Measurements from ENCODE around the gene AMDHD2. TPM values are rescaled to one million over a fixed set of nuclear protein-coding genes. Genes with fewer than 3 reads are reported as not detected.
"Not testable (repeated sequence)": the region's sequence is repeated elsewhere in the genome, so short reads cannot be mapped to it uniquely, and the experiment has no call there.

AMDHD2 gene
- total RNA-seq, 1 donor from 2014 or later = 7.3 TPM

DNA sequence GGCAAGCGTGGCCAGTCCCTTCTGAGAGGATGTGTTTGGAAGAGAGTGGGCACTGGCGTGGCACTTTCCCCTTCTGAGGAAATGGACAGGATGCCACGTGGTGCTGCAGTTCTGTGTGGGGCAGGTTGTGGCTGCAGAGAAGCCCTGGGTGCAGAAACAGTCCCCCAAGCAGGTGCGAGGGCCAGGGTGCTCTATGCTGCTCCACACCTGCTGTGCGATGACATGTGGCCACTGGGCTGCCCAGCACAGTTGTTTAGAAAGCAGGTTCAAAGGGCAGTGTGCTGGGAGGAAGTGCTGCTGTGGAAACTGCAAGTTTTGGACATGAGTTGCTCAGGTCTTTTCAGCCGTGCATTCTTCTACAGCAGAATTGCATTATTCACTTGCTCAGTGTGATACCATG lies 21.2 kb downstream of the AMDHD2 start:
- H3K9me3 ChIP-seq (ENCODE audit: control insufficient read depth in 3 of 3, low read length in 3 of 3); H3K27me3 ChIP-seq (ENCODE audit: control insufficient read depth in 3 of 3, insufficient read depth in 3 of 3, low read length in 3 of 3); H3K4me3 ChIP-seq (ENCODE audit: low read length in 3 of 3); H3K27ac ChIP-seq (ENCODE audit: low read depth, low read length); H3K36me3 ChIP-seq (ENCODE audit: control insufficient read depth in 3 of 3, insufficient read depth in 3 of 3, low read length in 3 of 3): not testable (repeated sequence)
- Histone ChIP-seq H3K4me1 (ENCODE audit: control insufficient read depth in 3 of 3, insufficient read depth in 3 of 3, low read length in 3 of 3) (peaks cover 25 to 36% (median 28%) of the 10 kb centered on the region in 3 donors), H3K9ac (ENCODE audit: low read depth in 1 of 3, low read length in 3 of 3) (peak overlapping the region in 1 of 3 donors; percentile 54)

DNA sequence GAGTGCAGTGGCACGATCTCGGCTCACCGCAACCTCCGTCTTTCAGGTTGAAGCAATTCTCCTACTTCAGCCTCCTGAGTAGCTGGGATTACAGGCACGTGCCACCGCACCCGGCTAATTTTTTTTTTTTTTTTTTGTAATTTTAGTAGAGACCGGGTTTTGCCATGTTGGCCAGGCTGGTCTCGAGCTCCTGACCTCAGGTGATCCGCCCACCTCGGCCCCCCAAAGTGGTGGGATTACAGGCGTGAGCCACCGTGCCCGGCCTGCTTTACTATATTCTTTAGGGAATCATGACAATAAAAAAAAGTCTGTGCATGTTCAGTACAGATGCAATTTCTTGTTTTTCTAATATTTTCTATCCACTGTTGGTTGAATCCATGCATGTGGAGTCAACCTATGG lies 23.6 kb downstream of the AMDHD2 start:
- H3K4me1 ChIP-seq (ENCODE audit: control insufficient read depth in 3 of 3, insufficient read depth in 3 of 3, low read length in 3 of 3) = peaks cover 19 to 34% (median 23%) of the 10 kb centered on the region in 3 donors
- not testable (repeated sequence) for H3K36me3 ChIP-seq (ENCODE audit: control insufficient read depth in 3 of 3, insufficient read depth in 3 of 3, low read length in 3 of 3); H3K27me3 ChIP-seq (ENCODE audit: control insufficient read depth in 3 of 3, insufficient read depth in 3 of 3, low read length in 3 of 3); H3K4me3 ChIP-seq (ENCODE audit: low read length in 3 of 3); H3K27ac ChIP-seq (ENCODE audit: low read depth, low read length); H3K9me3 ChIP-seq (ENCODE audit: control insufficient read depth in 3 of 3, low read length in 3 of 3); H3K9ac ChIP-seq (ENCODE audit: low read depth in 1 of 3, low read length in 3 of 3)

DNA sequence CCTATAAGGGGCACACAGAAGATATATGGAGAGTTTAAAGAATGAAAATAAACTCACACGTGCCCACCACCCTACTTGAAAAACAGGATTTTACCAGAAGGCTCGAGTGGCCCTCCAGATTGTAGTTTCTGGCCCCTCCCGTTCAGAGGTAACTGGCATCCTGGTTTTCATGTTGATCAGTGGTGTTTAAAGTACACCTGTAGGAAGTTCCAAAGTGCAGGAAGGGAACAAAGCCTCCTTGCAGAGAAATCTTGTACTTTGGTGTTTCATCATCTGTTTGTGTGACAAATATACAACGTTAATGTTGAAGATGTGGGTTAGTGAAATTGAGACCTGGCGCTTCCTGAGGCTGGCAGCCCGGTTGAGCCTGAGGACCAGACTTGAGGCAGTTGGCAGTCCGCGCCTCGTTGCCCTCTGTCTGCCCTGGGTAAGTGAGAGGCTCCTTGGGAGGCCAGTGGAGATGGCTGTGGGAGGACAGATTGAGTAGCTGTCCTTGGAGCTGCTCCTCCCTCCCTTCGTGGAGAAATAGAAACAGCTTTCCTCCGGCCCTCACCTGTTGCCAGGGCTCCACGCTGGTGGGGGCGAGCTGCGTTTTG lies 30.2 kb downstream of the AMDHD2 start:
- H3K4me3 ChIP-seq (ENCODE audit: low read length in 3 of 3); H3K4me1 ChIP-seq (ENCODE audit: control insufficient read depth in 3 of 3, insufficient read depth in 3 of 3, low read length in 3 of 3); H3K9me3 ChIP-seq (ENCODE audit: control insufficient read depth in 3 of 3, low read length in 3 of 3); H3K27me3 ChIP-seq (ENCODE audit: control insufficient read depth in 3 of 3, insufficient read depth in 3 of 3, low read length in 3 of 3); H3K36me3 ChIP-seq (ENCODE audit: control insufficient read depth in 3 of 3, insufficient read depth in 3 of 3, low read length in 3 of 3); H3K9ac ChIP-seq (ENCODE audit: low read depth in 1 of 3, low read length in 3 of 3); H3K27ac ChIP-seq (ENCODE audit: low read depth, low read length): not testable (repeated sequence)

DNA sequence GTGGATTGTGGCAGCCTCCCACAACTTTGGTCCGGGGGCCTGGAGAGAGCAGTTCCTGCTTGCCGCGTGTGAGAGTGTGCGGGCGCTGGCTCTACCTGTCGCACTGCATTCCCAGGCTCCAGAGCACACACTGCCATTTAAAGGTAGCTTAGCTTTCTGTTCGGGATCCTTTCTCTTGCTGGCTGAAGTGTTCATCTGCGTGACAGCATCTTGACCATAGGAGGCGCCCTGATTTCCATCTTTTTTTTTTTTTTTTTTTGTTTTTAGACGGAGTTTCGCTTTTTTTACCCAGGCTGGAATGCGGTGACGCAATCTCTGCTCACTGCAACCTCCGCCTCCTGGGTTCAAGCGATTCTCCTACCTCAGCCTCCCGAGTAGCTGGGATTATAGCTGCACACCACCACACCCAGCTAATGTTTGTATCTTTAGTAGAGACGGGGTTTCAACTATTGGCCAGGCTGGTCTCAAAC lies 31.3 kb downstream of the AMDHD2 start:
- H3K4me1 ChIP-seq (ENCODE audit: control insufficient read depth in 3 of 3, insufficient read depth in 3 of 3, low read length in 3 of 3); H3K27ac ChIP-seq (ENCODE audit: low read depth, low read length); H3K4me3 ChIP-seq (ENCODE audit: low read length in 3 of 3): not testable (repeated sequence)

DNA sequence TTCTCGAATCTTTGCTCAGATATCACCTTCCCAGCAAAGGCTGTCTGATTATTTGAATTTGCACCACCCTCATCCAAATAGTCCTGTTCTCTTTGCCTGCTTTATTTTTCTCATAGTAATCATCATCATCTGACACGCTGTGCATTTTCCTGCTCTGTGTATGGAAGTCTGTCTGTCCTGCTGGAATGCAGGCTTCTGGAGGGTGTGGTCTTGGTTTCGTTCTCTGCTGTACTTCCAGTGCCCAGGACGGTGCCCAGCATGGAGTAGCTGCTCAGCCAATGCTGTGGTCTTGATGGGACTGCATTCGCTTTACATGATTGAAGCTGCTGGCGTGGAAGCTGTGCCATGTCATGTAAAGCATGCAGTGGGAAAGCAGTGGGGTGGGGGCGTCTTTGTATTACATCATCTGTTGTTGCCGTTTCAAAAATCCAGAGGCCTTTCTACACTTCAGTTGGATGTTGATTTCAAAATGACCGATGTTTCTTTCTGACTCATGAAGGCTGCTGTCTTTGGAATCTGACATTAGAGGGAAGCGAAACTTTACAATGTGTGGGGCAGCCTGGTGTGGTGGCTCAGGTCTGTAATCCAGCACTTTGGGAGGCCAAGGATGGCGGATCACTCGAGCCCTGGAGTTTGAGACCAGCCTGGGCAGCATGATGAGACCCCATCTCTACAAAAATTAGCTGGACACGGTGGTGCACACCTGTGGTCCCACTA lies 34.7 kb downstream of the AMDHD2 start:
- H3K36me3 ChIP-seq (ENCODE audit: control insufficient read depth in 3 of 3, insufficient read depth in 3 of 3, low read length in 3 of 3); H3K9ac ChIP-seq (ENCODE audit: low read depth in 1 of 3, low read length in 3 of 3); H3K4me3 ChIP-seq (ENCODE audit: low read length in 3 of 3): not testable (repeated sequence)

More for the DNA sequence above, 31.3 kb downstream of the AMDHD2 start:
- not testable (repeated sequence) for H3K27me3 ChIP-seq (ENCODE audit: control insufficient read depth in 3 of 3, insufficient read depth in 3 of 3, low read length in 3 of 3); H3K9ac ChIP-seq (ENCODE audit: low read depth in 1 of 3, low read length in 3 of 3); H3K36me3 ChIP-seq (ENCODE audit: control insufficient read depth in 3 of 3, insufficient read depth in 3 of 3, low read length in 3 of 3); H3K9me3 ChIP-seq (ENCODE audit: control insufficient read depth in 3 of 3, low read length in 3 of 3)

DNA sequence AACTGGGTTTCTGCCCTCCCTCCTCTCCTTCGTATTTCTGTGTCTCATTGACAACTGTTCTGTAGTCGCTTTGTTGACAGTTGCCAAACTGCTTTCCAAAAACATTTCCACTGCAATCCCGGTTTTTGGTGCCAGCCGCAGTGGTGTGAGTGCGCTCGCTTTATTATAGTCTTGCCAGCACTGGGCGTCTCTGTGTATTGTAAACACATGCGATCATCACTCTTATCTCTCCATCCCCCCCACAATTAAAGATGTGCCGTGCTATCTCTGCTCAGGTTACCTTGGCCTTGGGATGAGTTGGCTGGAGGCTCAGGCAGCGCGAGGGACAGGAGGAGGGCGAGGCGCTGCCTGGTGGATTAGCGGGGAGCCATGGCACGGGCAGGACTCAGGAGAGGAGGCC lies 37.0 kb downstream of the AMDHD2 start:
- H3K9ac ChIP-seq (ENCODE audit: low read depth in 1 of 3, low read length in 3 of 3); H3K4me1 ChIP-seq (ENCODE audit: control insufficient read depth in 3 of 3, insufficient read depth in 3 of 3, low read length in 3 of 3); H3K27ac ChIP-seq (ENCODE audit: low read depth, low read length); H3K36me3 ChIP-seq (ENCODE audit: control insufficient read depth in 3 of 3, insufficient read depth in 3 of 3, low read length in 3 of 3); H3K27me3 ChIP-seq (ENCODE audit: control insufficient read depth in 3 of 3, insufficient read depth in 3 of 3, low read length in 3 of 3); H3K4me3 ChIP-seq (ENCODE audit: low read length in 3 of 3); H3K9me3 ChIP-seq (ENCODE audit: control insufficient read depth in 3 of 3, low read length in 3 of 3): not testable (repeated sequence)

More for the DNA sequence above, 34.7 kb downstream of the AMDHD2 start:
- not testable (repeated sequence) for H3K4me1 ChIP-seq (ENCODE audit: control insufficient read depth in 3 of 3, insufficient read depth in 3 of 3, low read length in 3 of 3); H3K27ac ChIP-seq (ENCODE audit: low read depth, low read length); H3K27me3 ChIP-seq (ENCODE audit: control insufficient read depth in 3 of 3, insufficient read depth in 3 of 3, low read length in 3 of 3); H3K9me3 ChIP-seq (ENCODE audit: control insufficient read depth in 3 of 3, low read length in 3 of 3)

DNA sequence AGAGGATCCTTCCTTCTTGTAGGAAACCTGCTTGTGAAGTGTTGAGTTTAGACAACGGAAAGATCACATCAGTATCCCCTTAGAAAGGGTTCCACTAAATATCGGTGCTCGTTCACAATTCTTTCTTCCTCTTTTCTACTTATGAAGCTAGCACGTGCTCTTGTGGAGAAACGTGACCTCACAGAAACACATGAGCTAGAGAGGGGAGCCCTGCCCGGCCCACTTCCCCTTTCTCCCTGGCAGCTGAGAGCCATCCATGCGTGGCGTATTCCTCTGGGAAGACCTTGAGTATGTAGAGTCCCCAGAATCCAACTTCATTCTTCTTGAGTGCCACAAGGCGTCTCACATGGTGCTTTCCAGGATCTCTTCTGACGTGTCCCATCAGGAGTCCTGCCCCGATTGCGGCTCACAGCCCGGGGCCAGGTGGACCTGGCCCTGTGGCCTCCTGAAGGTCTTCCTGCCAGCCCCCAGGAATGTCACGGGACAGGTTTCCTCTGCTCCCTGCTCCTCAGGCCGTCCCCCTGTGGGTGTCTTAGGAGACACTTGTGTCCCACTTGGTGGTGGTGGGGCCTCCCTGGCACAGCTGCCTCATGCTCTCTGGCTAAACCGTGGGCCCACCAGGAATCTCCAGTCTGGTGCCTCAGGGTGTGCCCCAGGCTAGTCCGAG lies 40.1 kb downstream of the AMDHD2 start:
- not testable (repeated sequence) for H3K27me3 ChIP-seq (ENCODE audit: control insufficient read depth in 3 of 3, insufficient read depth in 3 of 3, low read length in 3 of 3); H3K4me3 ChIP-seq (ENCODE audit: low read length in 3 of 3); H3K4me1 ChIP-seq (ENCODE audit: control insufficient read depth in 3 of 3, insufficient read depth in 3 of 3, low read length in 3 of 3); H3K27ac ChIP-seq (ENCODE audit: low read depth, low read length); H3K9ac ChIP-seq (ENCODE audit: low read depth in 1 of 3, low read length in 3 of 3); H3K9me3 ChIP-seq (ENCODE audit: control insufficient read depth in 3 of 3, low read length in 3 of 3); H3K36me3 ChIP-seq (ENCODE audit: control insufficient read depth in 3 of 3, insufficient read depth in 3 of 3, low read length in 3 of 3)

DNA sequence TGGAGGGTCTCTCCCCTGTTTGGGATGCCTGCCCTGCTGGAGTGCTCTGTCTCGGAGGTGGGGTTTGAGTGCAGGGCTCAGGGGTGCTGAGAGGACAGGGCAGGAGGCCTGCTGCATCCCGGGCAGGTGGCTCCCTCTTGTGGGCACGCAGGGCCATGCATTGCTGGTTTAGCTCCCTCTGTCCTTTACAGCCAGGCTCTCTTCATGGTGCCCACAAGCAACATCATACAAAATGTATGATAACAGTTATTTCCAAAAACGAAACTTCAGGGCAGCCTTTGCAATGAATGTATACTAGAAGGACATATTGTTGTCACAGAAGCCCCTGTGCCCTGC lies 40.6 kb downstream of the AMDHD2 start:
- H3K4me1 ChIP-seq (ENCODE audit: control insufficient read depth in 3 of 3, insufficient read depth in 3 of 3, low read length in 3 of 3); H3K27me3 ChIP-seq (ENCODE audit: control insufficient read depth in 3 of 3, insufficient read depth in 3 of 3, low read length in 3 of 3); H3K36me3 ChIP-seq (ENCODE audit: control insufficient read depth in 3 of 3, insufficient read depth in 3 of 3, low read length in 3 of 3); H3K27ac ChIP-seq (ENCODE audit: low read depth, low read length); H3K9ac ChIP-seq (ENCODE audit: low read depth in 1 of 3, low read length in 3 of 3); H3K4me3 ChIP-seq (ENCODE audit: low read length in 3 of 3); H3K9me3 ChIP-seq (ENCODE audit: control insufficient read depth in 3 of 3, low read length in 3 of 3): not testable (repeated sequence)

DNA sequence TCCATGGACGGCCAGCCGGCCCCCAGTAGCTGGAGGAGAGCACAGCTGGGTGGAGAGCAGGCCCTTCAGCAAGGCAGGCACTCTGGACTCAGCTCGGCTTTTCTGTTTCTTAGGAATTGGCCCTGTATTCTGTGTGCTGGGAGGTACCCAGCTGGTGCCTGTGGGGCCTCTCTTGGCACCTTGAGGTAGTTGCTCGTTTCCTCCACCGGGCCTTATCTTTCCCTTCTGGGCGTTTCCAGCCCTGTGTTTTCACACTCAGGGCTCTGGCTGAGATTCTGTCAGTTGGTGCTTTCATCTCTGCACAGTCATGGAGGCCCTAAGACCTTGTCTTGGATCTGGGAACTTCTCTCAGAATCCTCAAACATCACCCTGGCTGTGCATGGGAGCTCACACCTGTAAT lies 47.3 kb downstream of the AMDHD2 start:
- H3K9me3 ChIP-seq (ENCODE audit: control insufficient read depth in 3 of 3, low read length in 3 of 3); H3K36me3 ChIP-seq (ENCODE audit: control insufficient read depth in 3 of 3, insufficient read depth in 3 of 3, low read length in 3 of 3); H3K9ac ChIP-seq (ENCODE audit: low read depth in 1 of 3, low read length in 3 of 3); H3K27ac ChIP-seq (ENCODE audit: low read depth, low read length); H3K4me3 ChIP-seq (ENCODE audit: low read length in 3 of 3); H3K4me1 ChIP-seq (ENCODE audit: control insufficient read depth in 3 of 3, insufficient read depth in 3 of 3, low read length in 3 of 3); H3K27me3 ChIP-seq (ENCODE audit: control insufficient read depth in 3 of 3, insufficient read depth in 3 of 3, low read length in 3 of 3): not testable (repeated sequence)

DNA sequence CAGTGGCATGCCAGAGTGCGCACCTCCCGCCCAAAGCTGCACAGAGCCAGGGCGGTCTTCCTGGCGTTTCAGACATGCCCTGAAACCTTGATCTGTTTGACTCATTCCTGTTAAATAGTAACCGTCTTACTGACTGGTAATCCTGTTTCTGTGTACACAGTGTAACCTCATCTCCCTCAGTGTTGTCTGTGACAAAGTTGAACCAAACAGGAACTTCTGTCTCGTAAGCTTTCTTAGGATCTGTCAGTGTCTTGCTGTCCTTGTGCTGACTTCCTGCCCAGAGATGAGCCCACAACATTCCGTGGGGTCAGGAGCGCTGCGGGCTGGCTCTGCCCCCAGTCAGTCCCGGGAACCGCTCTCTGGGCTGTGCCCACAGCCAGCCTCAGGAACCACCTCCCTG lies 48.4 kb downstream of the AMDHD2 start:
- H3K4me1 ChIP-seq (ENCODE audit: control insufficient read depth in 3 of 3, insufficient read depth in 3 of 3, low read length in 3 of 3); H3K27me3 ChIP-seq (ENCODE audit: control insufficient read depth in 3 of 3, insufficient read depth in 3 of 3, low read length in 3 of 3); H3K9ac ChIP-seq (ENCODE audit: low read depth in 1 of 3, low read length in 3 of 3); H3K36me3 ChIP-seq (ENCODE audit: control insufficient read depth in 3 of 3, insufficient read depth in 3 of 3, low read length in 3 of 3); H3K27ac ChIP-seq (ENCODE audit: low read depth, low read length); H3K9me3 ChIP-seq (ENCODE audit: control insufficient read depth in 3 of 3, low read length in 3 of 3); H3K4me3 ChIP-seq (ENCODE audit: low read length in 3 of 3): not testable (repeated sequence)
